CD1c-positive myeloid dendritic cell (primary cell): ENCODE data around the gene SLC1A7.
"Not testable (repeated sequence)": the region's sequence is repeated elsewhere in the genome, so short reads cannot be mapped to it uniquely, and the experiment has no call there.

Experiments
- DNase-seq: peaks from one replicate; pipeline ENCODE4 v3.0.0-alpha.2; 2016; ENCODE audit errors: extremely low spot score

Gene SLC1A7

DNA sequence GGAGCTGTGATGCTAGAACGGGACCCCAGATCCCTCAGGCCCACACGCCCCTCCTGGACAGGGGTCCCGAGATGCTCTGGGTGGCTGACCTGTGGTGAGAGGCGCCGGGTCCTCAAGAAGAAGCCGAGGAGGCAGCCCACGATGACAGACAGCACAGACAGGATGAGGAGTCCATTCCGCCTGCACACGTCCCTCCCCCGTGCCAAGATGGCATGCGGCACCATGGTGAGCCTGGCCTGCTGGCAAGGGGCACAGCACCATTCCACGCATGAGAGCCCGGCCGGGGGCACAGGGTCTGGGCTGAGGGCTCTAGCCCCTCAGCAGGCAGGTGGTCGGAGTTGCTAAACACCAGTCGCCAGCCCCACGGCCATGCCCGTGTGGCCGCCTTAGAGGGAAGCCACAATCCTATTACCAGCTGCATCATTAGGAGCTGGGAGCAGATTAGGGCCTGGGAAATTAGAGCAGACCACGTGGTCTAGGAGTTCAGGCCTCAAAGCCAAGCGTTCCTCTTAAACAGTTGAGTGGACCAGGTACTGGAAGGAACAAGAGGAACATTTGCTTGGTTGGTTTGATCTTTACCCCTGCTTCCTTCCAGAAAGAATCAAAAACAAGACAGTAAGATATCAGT is at the start of gene SLC1A7:
Gene SLC1A7, minus strand, starts transcription at position 413 of the 628 bp plus-strand sequence. Its CDS starts 189 bp downstream, at position 224.
- no peak for DNase-seq

DNA sequence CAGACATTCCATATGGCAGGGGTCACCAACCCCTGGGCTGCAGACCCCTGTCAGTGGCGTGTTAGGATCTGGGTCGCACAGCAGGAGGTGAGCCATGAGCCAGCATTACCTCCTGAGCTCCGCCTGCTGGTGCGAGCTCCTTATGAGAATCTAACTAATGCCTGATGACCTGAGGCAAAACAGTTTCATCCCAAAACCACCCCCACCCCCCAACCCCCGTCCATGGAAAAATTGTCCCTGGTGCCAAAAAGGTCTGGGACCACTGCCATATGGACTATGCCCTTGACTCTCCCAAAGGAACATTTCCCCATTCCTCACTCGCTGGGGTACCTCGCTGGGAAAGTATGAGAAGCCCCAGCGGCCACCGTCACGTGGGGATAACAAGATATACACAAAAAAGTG is 47.8 kb upstream of the SLC1A7 start:
- DNase-seq, result no peak

DNA sequence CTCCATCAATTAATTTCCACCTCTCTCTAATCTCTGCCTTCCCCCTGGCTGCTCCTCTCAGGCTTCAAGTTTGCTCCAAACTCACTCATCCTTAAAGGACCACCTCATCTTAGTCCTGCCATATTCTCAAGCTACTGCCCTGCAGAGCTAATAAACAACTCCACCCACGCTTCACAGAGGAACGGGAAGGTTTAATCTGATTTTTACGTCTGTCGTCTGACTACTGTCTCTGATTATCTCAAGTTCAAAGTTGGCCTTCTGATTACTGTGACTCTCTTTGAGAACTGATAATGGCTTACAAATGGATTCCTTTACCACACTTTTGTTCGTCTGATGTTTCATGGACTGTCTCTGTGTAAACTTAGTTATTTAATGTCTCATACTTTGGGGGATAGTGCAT is 46.6 kb upstream of the SLC1A7 start:
- DNase-seq, result no peak

DNA sequence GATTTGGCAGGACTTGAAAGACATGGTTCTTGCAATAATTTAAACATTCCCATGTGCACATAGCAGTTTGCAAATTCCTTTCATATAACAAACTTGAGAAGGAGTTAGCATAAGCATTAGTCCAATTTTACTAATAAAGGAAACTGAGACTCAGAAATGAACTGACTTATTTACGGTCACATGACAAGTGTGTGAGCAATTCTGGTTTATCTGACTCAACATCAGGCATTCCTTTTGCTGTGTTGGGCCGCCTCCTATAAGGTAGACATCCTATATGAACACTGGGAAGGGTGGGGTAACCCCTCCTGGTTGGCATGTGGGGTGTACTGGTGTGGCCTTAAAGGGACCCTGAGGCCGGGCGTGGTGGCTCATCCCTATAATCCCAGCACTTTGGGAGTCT is 45.7 kb upstream of the SLC1A7 start:
- DNase-seq, result no peak

DNA sequence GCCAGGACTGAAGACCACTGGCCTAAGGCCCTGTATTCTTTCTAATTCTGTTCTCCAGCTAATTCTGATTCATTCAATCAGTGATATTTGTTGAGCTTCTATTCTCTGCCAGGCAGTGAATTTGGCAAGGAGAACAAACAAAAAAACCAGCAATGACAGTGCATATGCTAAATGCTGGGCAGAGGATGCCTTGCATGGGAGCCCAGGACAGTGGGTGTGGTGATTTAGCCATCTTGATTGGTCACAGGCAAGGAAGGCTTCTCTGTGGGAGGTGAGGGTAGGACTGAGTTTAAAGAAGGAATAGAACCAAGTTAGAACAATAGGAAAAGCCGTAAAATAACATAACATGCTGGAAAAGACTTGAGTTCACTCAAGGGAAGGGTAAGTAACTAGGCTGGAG is 45.0 kb upstream of the SLC1A7 start:
- DNase-seq, result no peak

DNA sequence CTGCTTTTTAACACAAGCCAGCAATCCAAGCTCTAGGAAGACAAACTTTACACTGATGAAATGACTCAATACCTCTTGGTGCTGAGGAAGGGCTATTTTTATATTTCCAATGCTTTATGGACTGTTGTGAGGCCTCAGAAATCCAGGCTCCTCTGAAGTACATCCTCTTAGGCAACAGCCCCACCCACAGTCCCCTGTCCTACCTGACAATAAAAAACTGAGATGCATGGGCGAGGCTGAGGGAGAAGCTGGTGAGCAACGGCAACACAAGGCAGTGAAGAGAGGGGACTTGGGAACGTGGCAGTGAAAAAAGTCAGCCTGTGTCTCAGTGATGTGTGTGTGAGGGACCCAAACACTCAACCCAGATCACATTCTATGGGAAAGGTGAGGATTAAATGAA is 44.1 kb upstream of the SLC1A7 start:
- DNase-seq, result no peak

DNA sequence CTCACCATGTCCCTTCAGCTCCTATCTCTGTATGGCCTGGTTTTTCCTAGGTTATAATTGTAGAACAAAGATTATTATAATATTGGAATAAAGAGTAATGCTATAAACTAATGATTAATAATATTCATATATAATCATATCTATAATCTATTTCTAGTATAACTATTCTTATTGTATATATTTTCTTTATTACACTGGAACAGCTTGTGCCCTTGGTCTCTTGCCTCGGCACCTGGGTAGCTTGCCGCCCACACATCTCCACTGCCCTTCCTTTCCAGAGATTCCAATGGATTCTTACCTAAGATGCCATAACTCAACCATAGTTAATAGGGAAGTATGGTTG is 43.5 kb upstream of the SLC1A7 start:
- DNase-seq, result not testable (repeated sequence)

DNA sequence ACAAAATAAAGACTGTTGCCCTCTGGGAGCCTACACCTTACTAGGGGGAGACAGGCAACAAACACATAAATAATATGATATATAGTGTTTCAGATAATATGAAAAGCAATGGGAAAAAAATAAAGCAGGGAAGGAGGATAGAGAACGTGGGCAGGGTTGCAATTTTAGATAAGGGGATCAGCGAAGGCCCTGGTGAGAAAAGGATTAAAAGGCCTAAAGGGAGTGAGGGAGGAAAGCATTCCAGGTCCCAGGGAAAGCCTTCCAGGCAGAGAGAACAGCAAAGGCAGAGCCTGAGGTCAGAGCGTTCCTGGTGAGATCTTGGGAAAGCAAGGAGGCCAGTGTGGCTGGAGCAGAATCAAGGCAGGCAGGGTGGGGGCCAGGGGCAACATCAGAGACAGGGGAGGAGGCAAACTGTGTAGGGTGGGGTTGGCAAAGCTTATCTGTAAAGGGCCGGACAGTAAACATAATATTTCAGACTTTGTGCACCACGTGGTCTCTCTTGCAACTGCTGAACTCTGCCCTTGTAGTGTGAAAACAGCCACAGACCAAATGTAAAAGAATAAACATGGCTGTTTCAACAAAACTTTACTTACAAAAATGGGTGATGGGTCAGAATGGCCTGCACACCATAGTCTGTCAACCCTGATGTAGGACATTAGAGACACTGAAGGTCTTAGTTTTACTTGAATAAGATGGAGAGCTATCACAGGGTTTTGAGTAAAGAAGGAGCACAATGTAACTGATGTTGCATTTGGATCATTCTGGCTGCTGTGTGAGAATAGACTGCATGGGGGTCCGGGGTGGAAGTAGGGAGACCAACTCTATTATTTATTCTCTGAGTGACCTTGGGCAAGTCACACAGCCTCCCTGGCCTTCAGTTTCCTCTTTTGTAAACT is 40.9 kb upstream of the SLC1A7 start:
- DNase-seq, result no peak

DNA sequence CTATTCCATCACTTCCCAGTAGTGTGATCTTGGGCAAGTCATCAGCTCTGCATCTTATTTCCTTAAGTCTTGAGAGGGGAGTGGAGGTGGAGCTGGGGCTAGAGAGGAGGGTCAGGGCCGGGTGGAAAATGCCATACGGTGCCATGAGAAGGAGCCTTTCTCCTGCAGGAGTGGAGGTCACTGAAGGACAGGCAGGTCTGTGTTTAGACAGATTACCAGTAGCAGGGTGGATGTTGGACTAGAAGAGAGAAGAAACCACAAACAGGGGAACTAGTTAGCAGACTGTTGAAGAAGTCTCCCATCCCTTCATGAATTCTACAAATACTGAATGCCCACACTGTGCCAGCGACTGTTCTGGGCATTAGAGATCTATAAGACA is 40.3 kb upstream of the SLC1A7 start:
- no peak for DNase-seq

DNA sequence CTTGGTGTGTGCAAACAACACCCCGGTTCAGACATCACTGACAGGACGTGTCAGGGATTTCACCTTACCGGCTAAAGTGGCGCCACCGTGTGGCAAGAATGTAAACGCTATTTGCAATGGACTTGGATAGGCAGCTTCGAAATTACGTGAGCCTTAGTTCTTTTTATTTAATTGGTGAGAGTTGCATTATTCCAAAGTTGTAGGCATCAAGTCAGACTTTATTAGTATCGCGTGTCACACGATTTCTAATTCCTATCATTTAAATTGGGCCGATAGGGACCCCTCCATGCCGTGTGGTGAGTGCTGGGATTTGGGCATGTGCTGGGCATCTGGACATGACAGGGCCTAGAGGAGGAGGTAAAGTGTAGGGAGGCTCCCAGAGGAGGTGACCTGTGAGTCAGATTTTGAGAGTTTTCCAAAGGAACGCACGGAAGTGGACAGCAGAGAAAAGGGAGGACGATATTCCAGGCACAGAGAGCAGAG is 39.7 kb upstream of the SLC1A7 start:
- peak; percentile 80 for DNase-seq

DNA sequence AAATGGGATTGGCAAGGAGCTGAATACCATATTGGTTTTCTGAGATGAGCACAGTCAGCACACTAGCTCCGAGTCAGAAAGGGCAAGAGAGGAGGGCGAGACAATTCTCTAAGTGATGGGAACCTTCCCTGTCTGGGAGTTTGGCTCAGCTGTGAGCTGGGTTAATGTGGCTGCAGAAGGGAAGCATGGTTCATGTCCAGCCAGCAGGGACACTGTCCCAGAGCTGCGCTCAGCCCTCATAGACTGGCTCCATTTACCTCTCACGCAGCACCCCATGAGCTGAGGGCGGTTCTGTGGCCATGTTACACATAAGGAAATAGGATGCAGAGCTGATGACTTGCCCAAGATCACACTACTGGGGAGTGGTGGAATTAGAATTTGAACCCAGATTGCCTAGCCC is 38.5 kb upstream of the SLC1A7 start:
- no peak for DNase-seq

DNA sequence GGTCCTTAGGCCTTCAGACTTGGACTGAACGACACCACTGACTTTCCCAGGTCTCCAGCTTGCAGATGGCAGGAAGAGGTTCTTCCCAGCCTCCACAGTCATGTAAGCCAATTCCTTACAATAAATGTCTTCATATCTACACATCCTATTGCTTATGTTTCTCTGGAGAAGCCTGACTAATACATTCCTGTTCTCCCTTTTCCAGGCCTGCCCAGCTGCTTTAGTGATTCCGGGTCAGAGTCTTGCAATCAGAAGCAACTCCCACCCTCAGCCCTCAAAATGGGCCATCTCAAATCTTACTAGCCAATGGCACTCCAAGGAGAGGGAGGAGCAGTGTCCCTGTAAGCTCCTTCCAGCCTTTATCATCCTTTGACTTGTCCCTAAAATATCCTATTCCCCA is 37.8 kb upstream of the SLC1A7 start:
- DNase-seq, result no peak

DNA sequence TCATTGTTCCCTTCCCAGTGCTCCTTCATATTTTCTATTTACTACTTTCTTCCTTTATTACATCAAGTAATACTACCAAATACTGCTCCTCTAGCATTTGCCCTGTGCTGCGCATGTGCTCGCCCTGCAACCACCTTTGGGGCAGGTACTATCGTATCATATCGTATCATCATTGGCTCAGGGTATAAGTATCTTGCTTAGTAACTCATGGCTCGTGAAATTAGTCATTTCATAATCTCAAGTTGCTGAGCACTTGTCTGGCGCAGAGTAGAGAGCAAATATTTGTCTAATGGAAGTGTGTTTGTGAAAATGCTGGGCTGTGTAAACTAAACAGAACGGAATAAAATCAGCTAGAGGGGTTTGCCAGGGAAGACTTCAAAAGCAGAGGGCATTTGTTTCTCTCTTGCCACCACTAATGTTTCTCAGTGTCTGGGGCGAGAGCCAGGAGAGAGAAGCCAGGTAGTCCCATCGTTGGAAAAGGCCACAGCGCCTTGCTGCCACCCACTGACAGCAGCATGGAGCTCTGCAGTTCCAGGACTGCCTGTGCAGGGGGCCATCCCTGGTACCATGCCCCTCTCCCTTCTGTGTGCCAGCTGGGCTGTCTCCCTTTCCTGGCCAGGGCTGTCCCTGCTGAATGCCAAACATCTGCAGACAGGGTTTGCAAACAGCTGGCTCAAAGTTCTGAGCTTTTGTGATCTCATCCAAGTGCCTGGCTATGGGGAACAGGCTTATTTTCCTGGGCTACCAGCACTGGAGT is 34.2 kb upstream of the SLC1A7 start:
- DNase-seq, result no peak

DNA sequence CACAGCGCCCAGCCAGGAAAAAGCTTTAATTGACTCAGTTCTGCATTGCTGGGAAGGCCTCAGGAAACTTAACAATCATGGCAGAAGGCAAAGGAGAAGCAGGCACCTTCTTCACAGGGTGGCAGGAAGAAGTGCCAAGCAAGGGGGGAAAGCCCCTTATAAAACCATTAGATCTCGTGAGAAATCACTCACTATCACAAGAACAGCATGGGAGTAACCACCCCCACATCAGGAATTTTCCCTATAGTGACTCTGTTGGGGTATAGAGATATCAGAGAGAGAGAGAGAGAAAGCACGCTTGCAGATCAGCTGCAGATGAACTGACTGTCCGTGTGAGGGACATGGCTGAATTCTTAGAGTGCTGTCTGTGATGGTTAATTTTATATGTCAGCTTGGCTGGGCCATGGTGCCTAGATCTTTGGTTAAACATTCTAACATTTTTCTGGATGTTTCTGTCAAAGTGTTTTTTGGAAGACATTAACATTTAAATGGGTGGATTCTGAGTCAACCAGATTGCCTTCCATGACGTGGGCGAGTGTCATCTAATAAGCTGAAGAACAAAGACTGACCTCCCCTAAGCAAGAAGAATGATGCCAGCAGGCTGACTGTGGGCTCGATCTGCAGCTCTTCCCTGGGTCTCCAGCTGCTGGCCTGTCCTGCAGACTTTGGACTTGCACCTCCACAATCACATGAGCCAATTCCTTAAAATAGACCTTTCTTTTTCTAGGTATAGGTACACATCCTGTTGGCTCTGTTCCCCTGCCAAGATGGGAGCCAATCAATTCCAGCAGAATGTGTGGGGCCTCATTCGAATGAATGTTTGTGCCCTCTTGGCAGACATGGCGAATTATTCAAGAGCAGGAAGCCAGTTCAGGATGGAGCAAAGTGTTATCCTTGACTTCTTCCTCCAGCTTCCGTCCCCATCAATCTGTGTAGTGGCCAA is 32.8 kb upstream of the SLC1A7 start:
- no peak for DNase-seq

DNA sequence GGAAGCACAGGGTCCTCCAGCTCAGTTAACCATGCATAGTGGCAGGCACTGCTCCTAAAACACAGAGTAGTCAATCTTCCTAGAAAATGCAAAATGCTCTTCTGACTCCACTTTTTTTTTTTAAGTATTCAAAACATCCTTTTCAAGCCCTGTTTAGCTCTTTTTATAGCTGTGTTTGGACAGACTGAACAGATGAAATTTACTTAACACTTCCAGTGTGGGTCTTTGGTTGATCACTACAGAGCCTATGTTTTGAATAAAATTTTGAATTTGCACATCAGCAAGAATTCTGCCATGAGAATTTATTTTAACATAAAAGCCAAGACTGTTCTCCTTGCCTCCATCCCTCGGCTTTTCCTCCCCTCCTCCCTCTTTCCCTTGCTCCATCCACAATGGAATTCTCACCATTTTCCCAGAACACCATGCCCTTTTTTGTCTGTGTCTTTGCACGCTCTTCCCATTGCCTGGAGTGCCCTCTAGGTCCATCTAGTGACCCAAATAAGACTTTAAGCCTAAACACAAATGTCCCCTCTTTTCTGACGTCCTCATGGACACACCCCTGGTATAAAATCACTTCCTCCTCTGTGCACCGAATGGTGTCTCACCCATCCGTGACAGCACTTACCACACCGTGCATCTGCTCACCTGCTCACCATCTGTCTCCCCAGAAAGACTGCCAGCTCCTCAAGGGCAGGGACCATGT is 30.1 kb upstream of the SLC1A7 start:
- no peak for DNase-seq

DNA sequence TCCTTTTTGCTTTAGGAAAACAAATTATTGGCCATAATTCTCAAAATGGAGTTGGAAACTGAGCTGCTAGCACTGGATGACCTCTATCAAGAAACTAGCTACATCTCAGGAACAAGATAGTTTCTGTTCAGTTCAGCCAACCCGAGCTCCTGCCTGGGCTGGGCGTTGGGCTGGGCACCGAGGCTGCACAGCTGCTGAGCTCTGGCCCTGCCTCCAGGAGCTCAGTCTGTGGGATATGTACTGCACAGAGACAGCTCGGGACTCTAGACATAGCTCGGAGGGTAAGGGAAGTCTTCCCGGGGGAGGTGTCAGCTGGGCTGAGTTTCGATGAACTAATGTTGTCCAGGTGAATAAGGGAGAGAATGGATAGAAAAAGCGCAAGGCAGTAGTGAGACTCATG is 24.5 kb upstream of the SLC1A7 start:
- no peak for DNase-seq

DNA sequence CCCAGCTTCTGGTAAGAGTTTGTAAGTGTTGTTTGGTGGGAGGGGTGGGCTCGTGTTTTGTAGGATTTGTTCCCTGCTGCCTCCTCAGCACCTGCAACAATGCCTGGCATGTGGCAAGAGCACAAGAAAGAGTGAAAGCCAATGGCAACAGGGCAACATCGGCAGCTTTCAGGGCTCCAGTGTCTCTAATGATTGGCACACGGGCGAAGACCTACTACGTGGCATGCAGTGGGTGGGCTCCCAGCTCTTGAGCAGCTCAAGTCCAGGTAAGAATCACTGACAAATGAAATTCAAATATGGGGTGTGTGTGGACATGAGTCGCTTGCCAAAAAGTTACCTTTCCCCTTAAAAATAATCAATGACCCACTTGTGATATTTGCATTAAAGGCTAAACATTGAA is 23.9 kb upstream of the SLC1A7 start:
- DNase-seq, result no peak

DNA sequence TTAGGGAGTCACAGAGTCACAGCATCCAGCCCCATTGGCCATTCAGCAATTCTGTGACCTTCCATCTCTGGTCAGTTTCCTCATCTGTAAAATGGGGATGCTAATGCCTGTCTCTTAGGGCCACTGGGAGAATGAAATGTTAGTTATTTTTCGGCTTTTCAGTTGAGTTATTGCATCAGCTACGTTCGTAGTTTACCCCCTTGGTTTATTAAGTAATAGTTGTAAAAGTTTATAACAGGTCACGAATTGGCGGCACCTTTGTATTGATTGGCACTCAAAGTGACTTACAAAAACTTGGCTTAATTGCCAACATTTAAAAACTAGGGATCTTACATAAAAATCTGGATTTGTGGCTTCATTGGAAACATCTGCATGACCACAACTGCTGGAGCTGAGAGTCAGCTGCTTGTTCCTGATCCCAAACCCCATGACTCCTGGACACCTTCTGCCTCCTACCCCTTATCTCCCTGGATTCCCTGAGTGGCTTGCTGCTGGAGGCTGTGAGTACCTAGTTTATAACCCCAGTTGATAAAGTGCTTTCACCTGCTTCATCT is 23.0 kb upstream of the SLC1A7 start:
- DNase-seq, result no peak

DNA sequence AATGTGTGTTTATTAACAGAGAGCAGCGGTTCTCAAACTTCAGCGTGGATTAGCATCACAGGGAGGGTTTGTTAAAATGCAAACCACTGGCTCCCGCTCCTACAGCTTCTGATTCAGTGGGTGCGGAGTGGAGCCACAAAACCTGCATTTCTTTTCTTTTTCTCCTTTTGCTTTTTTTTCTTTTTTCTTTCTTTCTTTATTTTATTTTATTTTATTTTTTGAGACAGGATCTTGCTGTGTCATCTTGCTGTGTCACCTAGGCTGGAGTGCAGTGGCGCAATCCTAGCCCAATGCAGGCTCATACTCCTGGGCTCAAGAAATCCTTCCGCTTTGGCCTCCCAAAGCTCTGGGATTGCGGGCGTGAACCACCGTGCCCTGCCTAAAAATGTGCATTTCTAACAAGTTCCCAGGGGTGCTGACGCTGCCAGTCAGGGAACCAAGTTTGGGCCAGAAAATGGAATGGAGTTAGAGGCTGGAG is 20.9 kb upstream of the SLC1A7 start:
- no peak for DNase-seq

DNA sequence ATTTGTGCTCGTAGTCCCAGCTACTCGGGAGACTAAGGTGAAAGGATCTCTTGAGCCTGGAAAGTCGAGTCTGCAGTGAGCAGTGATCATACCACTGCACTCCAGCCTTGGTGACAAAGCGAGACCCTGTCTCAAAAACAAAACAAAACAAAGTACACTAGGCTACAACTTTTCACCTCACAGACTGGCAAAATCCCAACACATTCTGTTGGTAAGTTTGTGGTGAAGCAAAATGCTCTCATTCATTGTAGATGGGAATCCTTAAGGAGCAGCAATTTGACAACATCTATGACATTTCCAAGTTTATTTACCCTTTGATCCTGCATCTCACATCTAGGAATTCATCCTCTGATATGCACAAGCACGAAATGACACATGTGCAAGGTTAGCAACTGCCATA is 20.2 kb upstream of the SLC1A7 start:
- DNase-seq, result no peak
